ENCODE data around the gene FBF1. TPM values are rescaled to one million over a fixed set of nuclear protein-coding genes. Genes with fewer than 3 reads are reported as not detected.
"Not testable (repeated sequence)": the region's sequence is repeated elsewhere in the genome, so short reads cannot be mapped to it uniquely, and the experiment has no call there.

The FBF1 gene, protein sequence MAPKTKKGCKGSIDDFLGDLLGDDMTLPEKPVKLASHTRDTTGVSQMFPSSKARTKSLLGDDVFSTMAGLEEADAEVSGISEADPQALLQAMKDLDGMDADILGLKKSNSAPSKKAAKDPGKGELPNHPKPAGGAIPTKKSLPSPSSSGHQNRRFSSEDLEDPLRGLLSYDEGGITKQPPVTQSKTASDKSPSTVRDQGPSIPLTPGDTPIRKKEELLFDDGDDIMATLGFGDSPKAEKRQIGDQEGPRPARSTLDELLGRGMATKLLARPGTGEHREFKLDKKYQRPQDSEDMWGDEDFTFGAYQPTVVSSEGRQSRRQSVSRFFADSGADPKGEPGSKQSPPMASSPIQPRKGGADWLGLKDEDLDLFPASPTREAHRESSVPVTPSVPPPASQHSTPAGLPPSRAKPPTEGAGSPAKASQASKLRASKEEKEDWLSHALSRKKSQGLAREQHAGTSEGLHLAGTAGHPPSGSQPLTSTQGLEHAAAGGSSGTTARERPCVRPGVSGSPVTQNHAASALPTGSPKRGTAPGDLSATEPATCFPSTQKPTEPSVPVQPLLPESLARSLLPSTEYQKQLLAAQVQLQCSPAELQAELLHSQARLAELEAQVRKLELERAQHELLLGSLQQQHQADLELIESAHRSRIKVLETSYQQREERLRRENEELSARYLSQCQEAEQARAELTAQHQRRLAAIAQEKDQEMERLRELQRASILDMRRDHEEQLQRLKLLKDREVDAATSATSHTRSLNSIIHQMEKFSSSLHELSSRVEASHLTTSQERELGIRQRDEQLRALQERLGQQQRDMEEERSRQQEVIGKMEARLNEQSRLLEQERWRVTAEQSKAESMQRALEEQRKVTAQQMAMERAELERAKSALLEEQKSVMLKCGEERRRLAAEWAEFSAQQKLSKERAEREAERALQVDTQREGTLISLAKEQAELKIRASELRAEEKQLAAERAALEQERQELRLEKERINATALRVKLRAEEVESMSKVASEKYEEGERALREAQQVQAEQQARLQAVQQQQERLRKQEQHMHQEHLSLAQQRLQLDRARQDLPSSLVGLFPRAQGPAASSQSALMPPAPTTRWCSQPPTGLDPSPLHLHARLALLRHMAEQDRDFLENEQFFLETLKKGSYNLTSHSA
- 5.5 TPM for polyA plus RNA-seq (2013, experiment 1 of 2; ENCODE audit: insufficient read length)
- polyA plus RNA-seq (2013, experiment 2 of 2; ENCODE audit: insufficient read length) = 3.8 TPM

GRCh38 chr17:75940727-75941441 lies at the start of gene FBF1:
TSS of gene FBF1 (minus strand) at chr17:75941042. CDS start at chr17:75938149, 2,893 bp downstream.
- peak; percentile 96 for DNase-seq

- DNase-seq = no peak
Observed at GRCh38 chr17:75987041-75987440, 46.2 kb upstream of the FBF1 start.

DNA sequence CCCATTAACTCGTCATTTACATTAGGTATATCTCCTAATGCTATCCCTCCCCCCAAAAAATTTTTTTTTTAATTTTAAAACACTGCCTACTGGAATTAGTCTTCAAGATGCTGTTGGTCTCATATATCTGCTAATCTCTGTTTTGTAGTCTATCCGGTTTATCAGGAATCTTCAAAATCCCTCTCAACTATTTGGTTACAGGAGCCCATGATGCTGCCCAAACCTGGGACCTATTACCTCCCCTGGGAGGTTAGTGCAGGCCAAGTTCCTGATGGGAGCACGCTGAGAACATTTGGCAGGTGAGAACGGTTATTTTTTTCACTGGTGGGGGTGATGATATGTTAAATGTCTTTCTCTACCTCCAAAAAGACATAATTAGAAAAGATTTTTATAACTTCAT lies 45.1 kb upstream of the FBF1 start:
- DNase-seq = no peak

DNA sequence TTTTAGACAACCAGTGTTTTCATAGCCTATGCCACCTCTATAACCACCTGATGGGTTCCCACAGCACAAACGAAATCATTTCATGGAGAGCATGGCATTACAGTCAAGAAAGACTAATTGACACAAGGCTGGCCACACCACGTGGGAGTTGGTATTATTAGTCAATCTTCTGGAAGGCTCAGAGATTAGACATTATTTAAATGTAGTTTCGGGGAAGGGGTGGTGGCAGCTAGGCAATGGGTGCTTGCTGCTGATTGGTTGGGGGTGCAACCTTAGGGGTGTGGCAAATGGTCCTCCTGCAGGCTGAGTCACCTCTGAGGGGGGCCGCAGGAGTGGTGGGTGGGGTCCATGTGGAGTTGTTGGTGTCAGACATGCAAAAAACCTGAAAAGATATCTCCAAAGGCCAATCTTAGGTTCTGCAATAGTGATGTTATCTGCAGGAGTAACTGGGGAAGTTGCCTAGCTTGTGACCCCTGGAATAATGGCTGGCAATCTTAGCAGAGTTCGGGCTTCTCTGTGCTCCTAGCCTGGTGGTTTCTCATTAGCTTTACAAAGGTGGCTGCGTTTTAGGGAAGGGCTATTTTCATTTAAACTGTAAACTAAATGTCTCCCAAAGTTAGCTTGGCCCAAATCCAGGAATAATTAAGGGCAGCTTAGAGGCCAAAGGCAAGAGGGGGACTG lies 42.8 kb upstream of the FBF1 start:
- DNase-seq = peak; percentile 12

DNA sequence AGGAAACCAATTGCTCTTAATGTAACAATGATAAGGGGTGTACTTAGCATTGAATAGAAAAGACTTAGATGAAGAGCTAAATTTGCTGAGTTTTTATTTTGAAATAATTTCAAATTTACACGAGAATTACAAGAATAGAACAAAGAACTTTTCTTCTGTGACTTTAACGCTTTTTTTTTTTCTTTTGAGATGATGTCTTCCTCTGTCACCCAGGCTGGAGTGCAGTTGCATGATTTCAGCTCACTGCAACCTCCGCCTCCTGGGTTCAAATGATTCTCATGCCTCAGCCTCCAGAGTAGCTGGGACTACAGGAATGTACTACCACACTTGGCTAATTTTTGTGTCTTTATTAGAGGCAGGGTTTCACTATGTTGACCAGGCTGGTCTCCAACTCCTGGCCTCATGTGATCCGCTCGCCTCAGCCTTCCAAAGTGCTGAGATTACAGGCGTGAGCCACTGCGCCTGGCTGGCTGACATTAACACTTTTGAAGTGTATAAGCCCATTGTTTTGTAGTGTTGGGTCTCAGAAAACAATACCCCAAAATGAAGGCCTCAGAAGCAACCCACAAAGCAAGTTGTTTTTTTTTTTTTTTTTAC lies 40.3 kb upstream of the FBF1 start:
- no peak for DNase-seq

DNA sequence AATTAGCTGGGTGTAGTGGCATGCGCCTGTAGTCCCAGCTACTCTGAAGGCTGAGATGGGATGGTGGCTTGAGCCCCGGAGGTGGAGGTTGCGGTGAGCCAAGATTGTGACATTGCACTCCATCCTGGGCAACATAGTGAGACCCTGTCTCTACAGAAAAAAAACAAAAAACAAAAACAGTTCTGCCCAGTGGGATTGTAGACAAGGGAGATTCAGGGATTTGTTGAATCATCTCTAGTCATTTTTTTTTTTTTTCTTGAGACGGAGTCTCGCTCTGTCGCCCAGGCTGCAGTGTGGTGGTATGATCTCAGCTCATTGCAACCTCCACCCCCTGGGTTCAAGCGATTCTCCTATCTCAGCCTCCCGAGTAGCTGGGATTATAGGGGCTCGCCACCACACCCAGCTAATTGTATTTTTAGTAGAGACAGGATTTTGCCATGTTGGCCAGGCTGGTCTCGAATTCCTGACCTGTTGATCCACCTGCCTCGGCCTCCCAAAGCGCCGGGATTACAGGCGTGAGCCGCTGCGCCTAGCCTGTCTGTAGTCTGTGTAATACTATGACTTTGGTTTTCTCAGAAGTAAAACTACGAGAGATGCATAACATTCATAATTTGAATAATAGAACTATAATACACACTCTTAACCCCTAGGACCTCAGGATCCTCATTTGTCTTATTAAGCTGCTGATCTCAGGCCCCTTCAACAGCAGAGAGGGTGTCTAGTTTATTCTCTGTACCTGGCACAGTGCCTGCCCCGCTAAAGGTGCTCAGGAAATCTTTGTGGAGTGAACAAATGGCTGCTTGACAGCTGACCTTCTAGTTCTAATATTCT lies 39.6 kb upstream of the FBF1 start:
- peak; percentile 2 for DNase-seq

- no peak for DNase-seq
Observed at GRCh38 chr17:75979705-75980187, 38.9 kb upstream of the FBF1 start.

DNA sequence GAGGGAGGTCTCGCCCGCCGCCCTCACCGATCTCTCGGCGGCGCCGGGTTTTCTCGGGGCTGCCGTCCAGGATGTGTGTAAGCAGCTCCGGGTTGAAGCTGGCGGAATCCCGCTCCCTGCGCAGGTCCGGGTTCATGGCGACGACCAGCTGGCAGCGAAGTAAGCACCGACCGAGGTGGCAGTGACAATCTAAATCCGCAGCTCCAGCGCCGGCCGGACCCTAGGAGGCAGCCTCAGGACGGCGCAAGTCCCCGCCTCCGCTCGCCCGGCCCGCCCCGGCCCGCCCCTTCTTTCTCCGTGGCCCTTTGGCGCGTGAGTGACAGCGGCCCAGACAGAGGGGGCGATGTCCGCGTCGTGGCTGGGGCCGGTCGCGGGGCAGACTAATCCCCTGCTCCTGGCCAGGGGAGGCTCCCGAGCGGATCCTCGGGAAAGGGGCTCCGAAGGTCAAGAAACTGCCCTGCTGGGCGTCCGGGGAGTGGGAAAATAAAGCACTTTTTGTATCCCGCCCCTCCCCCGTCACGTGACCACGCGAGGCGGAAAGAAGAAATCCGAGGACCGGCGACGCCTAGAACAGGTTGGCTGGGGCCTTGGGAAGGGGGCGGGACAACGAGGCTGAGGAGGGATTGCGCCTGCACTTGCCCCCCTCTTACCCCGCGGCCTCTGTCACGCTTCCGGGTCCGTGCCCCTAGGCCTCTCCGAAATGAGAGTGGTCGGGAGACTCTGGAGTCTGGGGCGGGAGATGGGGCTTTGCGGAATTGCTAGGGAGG lies 38.3 kb upstream of the FBF1 start, which contains the start of the genes ACOX1 and TEN1:
ACOX1 (minus strand) TSS at position 229 of the 767 bp plus-strand sequence; CDS start at position 136, 93 bp downstream.
TEN1 (plus strand) TSS at position 303 of the 767 bp plus-strand sequence. CDS start 6,953 bp downstream, outside the sequence.
- DNase-seq = peak; percentile 98

DNA sequence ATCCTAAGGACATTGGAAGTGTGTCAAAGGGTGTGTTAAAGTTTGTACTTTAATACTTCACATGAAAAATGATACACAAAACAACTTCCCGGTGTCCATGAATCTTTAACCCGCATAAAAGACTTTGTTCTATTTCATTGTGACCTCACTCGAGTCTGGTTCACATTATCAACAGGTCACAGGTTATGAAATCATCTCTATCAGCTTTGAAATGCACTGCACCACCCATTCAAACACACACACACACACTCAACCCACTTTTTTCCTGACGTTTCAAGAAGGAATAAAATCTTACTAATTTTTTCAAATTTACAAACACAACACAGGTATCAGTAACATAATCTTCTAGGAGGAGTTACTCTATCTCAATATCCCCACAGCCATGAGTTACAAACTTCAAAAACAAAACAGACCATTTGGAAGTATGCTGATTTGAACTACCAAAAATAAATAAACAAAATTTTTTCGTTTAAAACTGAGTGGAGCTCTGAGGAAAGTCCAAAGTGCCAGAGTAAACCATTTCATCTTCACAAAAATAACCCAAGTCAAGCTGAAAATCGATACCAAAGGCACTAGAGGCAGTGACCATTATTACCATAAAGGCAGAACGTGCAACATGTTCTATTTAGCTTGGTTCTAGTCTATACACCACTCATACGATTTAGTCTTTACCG lies 35.5 kb upstream of the FBF1 start:
- no peak for DNase-seq

- no peak for DNase-seq
Observed at GRCh38 chr17:75975757-75976174, 34.9 kb upstream of the FBF1 start.

DNA sequence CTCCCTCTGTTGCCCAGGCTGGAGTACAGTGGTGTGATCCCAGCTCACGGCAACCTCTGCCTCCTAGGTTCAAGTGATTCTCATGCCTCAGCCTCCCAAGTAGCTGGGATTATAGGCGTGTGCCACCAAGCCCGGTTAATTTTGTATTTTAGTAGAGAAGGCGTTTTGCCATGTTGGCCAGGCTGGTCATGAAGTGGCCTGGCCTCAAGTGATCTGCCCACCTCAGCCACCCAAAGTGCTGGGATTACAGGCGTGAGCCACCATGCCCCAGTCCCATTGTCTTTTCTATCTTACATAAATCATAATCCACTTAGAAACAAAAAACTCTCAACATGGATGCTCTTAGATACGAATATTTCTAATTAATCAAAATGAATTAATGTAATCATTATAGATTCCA lies 34.3 kb upstream of the FBF1 start:
- not testable (repeated sequence) for DNase-seq

- DNase-seq = no peak
Observed at GRCh38 chr17:75970626-75971025, 29.8 kb upstream of the FBF1 start.

GRCh38 chr17:75970011-75970523 lies 29.2 kb upstream of the FBF1 start:
- DNase-seq = peak; percentile 9

DNA sequence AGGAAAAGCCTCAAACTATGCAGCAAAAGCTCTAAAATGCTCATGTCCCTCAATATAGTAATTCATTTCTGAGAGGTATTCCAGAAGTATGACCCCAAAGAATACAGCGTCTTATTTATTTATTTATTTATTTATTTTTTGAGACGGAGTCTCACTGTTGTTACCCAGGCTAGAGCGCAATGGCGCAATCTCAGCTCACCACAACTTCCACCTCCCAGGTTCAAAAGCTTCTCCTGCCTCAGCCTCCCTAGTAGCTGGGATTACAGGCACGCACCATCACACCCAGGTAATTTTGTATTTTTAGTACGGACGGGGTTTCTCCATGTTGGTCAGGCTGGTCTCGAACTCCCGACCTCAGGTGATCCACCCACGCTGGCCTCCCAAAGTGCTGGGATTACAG lies 28.2 kb upstream of the FBF1 start:
- DNase-seq = not testable (repeated sequence)

DNA sequence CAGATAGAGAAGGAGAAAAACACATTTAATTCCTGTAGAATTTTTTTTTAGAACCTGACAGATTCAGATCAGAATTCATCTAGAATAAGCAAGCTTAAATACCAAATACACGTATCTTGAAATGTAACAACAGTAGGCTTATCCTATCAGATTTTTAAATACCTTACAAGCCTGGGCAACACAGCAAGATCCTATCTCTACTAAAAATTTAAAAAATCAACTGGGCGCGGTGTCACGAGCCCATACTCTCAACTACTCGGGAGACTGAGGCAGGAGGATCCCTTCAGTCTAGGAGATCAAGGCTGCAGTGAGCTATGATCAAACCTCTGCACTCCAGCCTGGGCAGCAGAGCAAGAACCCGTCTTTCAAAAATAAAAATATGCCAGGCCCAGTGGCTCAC lies 24.6 kb upstream of the FBF1 start:
- DNase-seq = no peak

DNA sequence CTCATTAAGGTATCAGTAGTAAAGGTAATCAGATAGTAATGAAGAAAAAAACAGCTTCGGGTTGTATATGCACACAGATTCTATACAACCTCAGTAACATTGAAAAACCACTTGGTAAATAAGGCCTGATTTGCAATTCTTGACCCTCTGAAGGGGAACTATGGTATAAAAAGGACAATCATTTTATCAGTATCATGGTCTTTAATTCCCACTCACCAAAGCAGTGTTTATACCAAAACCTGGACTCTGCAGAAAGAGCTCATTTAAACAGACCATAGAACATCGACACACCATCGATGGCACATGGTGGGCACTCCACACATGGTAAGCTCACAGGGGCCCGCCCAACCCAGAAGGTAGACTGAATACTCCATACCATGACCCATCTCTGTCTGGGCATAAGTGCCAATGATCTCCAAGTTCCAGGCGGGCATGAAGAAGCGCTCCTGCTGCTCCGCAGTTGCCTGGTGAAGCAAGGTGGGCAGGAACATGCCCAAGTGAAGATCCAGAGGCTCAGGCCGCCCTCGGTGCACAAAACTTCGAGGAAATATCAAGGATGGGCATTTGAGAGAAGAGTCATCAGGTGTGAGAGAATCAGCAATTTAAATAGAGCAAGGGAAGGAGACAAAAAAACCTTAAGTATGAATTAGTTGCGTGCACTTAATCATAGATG lies 19.1 kb upstream of the FBF1 start:
- no peak for DNase-seq

DNA sequence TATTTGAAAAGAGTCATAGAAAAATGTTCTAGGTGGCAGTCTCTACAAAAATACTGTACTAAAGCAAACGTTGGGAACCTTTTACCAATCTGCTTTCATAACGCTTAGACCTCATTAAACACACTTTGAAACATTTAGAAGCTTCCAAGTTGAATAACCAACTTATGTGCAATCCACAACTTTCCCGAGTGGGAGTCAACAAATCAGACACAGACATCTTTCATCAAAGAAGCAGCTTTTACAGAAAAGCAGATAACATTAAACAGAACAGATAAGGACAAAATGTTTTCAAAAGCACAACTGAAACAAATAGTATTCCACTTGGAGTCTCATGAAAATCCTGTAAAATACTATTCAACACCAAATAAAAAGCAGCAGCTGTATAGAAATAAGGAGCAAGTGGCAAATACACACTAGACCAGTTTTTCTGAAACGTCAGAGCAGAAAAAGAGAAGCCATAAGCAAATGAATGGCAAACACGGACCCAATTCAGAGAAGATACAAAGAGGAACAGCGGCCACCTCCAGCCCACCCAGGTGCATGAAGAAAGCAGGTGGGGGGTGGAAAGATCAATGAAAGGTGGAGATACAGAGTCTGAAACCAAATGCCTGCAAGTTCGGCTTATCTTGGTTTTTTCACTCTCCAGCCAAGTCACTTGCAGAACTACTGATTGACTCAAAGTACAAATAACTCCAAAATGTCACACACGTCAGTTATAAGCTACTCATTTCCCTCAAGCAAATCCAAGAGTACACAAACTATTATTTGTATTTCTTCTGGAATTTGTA lies 18.4 kb upstream of the FBF1 start:
- DNase-seq = no peak
